Bronchial epithelial cell (primary cell): ENCODE results near the gene ZDHHC8. TPM values are rescaled to one million over a fixed set of nuclear protein-coding genes. Genes with fewer than 3 reads are reported as not detected.

Experiments
- DNase-seq: peaks from one replicate; pipeline ENCODE4 v3.0.0-alpha.2; 2010; ENCODE audit warnings: low read depth
- FAIRE-seq: peaks from 2 replicates; lab custom pipeline; 2011; peaks lifted over from hg19 to GRCh38; lab: Jason Lieb, UNC
- H3K27me3 ChIP-seq: 2 replicates; pipeline ENCODE4 v1.5.1; 2011; ENCODE audit warnings: low read length; ENCODE audit not compliant: control insufficient read depth, insufficient read depth
- H3K36me3 ChIP-seq: 2 replicates; pipeline ENCODE4 v1.5.1; 2011; ENCODE audit warnings: low read length; ENCODE audit not compliant: control insufficient read depth, insufficient read depth
- H3K4me3 ChIP-seq: 2 replicates; pipeline ENCODE4 v1.5.1; 2011; ENCODE audit warnings: mild to moderate bottlenecking, low read depth, low read length, control low read depth
- total RNA-seq: library from RNA; depleted of rRNA; stranded (reverse); fragments of >200 nt; gene quantifications from 2 replicates; pipeline ENCODE4 v1.2.1, GENCODE V29; 2014
- TF ChIP-seq, protein P1 (sequence below): IDR thresholded peaks from 2 replicates; pipeline ENCODE4 v1.5.1; 2011; ENCODE audit warnings: mild to moderate bottlenecking, moderate library complexity, low read length, control low read depth, inconsistent platforms; ENCODE audit not compliant: insufficient read depth, severe bottlenecking

ZDHHC8 gene, protein sequence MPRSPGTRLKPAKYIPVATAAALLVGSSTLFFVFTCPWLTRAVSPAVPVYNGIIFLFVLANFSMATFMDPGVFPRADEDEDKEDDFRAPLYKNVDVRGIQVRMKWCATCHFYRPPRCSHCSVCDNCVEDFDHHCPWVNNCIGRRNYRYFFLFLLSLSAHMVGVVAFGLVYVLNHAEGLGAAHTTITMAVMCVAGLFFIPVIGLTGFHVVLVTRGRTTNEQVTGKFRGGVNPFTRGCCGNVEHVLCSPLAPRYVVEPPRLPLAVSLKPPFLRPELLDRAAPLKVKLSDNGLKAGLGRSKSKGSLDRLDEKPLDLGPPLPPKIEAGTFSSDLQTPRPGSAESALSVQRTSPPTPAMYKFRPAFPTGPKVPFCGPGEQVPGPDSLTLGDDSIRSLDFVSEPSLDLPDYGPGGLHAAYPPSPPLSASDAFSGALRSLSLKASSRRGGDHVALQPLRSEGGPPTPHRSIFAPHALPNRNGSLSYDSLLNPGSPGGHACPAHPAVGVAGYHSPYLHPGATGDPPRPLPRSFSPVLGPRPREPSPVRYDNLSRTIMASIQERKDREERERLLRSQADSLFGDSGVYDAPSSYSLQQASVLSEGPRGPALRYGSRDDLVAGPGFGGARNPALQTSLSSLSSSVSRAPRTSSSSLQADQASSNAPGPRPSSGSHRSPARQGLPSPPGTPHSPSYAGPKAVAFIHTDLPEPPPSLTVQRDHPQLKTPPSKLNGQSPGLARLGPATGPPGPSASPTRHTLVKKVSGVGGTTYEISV
- total RNA-seq: 4.1 and 6.6 TPM in 2 replicates

DNA sequence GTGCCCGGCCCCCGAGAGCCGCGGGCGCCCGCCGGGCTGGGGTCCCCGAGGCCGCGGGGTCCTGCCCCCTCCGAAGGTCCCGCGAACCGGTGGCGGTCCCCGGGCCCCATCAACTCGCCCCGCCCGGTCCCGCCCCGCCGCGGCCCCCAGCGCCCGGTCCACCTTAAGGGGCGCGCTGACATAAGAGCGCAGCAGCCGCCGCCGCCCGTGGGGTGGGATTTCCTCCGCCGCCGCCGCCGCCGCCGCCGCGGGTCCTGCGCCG lies at the start of gene ZDHHC8:
Gene ZDHHC8 (plus strand): TSS at position 208 of the 262 bp plus-strand sequence. CDS start 144 bp downstream, outside the sequence.
- H3K36me3 ChIP-seq: peaks cover 4% of the 10 kb centered on the region
- FAIRE-seq: no peak

DNA sequence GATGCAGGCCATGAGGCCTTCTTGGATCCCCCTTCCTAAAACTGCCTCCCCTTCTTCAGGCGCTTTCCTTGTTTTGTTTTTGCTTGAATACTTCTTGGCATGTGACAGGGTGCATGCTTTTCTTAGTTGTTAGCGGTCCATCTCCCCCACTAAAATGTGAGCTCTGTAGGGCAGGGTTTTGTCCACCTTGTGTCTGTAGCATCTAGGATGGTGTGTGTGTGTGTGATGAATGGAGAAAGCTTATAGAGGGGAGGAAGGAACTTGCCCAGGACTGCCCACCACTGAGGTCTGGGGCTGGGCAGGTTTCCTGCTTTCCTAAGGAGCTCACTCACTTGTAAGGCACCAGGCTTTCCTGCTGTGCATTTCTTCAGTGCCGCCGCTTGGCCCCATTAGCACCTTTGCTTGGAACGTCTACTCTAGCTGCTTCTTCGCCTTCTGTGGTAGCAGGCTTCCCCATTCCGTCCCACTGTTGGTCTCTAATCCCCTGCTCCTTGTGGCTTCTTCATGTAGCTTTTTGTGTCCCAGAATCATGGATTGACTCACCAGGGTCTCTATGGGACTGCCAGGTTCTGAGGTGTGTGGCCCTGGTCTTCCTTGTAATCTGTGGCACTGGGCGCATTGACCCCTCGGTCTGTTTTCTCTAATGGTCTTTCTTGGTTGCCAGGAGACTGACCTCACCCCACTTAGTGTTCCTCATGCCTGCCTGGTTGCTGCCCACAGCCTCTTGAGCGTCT lies 48.3 kb upstream of the ZDHHC8 start:
- TF ChIP-seq, protein P1, sequence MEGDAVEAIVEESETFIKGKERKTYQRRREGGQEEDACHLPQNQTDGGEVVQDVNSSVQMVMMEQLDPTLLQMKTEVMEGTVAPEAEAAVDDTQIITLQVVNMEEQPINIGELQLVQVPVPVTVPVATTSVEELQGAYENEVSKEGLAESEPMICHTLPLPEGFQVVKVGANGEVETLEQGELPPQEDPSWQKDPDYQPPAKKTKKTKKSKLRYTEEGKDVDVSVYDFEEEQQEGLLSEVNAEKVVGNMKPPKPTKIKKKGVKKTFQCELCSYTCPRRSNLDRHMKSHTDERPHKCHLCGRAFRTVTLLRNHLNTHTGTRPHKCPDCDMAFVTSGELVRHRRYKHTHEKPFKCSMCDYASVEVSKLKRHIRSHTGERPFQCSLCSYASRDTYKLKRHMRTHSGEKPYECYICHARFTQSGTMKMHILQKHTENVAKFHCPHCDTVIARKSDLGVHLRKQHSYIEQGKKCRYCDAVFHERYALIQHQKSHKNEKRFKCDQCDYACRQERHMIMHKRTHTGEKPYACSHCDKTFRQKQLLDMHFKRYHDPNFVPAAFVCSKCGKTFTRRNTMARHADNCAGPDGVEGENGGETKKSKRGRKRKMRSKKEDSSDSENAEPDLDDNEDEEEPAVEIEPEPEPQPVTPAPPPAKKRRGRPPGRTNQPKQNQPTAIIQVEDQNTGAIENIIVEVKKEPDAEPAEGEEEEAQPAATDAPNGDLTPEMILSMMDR: no peak
- peaks cover 23% of the 10 kb centered on the region for H3K36me3 ChIP-seq
- no peaks in the 10 kb centered on the region for H3K27me3 ChIP-seq
- no peak for DNase-seq
- FAIRE-seq: no peak
- H3K4me3 ChIP-seq: no peak overlapping the region

More for the DNA sequence above, at the start of gene ZDHHC8:
- TF ChIP-seq, protein P1: no peak
- DNase-seq: no peak
- Histone ChIP-seq H3K27me3 (no peaks in the 10 kb centered on the region), H3K4me3 (peak within 1 kb of the TSS; percentile 75)

DNA sequence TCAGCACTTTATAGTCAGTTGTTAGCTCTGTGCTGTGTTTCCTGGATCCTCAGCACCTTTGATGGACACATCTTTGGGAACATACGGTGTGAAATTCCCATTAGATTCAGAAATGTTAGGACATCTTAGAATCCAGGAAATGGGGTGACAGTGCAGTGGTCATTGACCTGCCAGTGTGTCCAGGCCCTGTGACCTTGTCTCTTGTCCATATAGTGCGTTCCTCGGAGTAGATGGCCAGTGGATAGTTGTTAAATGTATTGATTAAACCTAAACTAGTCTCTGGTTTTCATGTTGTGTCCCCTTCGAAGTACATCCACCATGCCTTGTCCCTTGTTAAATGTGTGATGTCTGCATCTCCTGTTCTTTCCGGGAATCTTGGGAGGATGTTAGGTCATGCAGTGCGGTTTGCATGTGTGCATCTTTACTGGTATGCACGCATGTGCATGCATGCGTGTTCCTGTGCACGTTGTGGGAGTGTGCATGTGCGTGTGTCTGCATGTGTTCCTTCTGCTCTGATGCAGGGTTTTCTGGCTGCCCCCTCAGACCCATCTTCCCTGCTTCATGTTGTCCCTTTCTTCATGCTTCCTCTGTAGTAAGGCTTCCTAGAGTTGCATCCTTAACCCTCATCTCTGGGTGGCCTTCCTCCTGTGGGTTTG lies 47.6 kb upstream of the ZDHHC8 start:
- H3K36me3 ChIP-seq: peaks cover 26% of the 10 kb centered on the region
- FAIRE-seq (peak; percentile 7), DNase-seq (no peak)
- TF ChIP-seq, protein P1: no peak
- no peak overlapping the region for H3K4me3 ChIP-seq
- H3K27me3 ChIP-seq: no peaks in the 10 kb centered on the region

DNA sequence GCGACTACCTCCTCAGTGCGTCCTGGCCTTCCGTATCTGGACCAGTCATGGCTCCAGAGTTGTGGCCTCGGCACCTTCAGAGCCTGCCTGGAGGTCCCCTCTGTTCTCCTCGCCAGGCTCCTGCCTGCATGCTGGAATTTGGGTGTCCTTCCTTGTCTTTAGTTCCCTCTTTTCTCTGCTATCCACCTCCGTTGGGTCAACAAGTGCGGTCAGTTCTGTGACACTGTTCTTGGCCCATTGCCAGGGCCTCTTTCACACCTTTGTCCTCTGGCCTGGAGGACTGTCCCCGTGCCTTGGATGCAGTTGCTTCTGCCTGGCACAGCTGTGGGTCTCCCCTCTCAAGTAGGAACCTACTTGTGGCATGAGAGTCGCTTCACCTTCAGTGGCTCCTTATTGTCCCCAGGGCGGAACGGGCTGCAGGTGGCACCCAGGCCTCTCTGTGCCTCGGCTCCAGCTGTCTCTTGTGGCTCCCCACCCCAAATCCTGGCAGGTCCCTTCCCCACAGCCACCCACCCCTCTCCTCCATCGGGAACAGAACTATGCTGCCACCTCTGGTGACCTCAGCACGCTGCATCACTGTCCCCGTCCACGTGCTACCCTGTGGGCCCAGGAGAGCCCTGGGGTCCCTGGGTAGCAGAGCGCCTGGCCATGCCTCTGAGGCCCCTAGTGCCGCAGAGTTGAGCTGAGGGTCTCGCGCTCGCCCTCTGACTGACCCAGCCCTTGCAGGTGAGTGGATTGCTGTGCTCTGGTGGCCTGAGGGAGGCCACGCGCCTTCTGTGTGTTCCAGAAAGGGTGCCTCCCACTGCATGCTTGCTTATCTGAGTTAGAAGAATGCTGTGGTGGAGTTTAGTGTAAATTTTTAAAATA lies 46.8 kb upstream of the ZDHHC8 start:
- DNase-seq (peak; percentile 8), FAIRE-seq (no peak)
- Histone ChIP-seq H3K27me3 (no peaks in the 10 kb centered on the region), H3K36me3 (peaks cover 33% of the 10 kb centered on the region), H3K4me3 (no peak overlapping the region)
- TF ChIP-seq, protein P1: peak; percentile 59

DNA sequence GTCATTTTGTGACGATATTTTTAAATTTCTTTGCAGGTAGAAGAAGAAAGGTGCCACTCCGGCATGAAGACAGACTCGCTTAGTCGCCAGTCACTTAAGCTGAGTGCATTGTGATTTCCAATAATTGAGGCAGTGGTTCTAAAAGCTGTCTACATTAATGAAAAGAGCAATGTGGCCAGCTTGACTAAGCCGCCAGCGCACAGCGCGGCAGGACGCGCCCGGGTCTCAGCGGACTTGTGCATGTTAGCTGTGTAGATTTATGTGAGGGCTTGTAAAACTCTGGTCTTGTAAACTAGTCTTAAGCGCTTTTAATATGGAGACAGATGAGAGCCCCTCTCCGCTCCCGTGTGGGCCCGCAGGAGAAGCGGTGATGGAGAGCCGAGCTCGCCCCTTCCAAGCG lies 46.0 kb upstream of the ZDHHC8 start:
- peaks cover 41% of the 10 kb centered on the region for H3K36me3 ChIP-seq
- FAIRE-seq: no peak
- DNase-seq: no peak
- TF ChIP-seq, protein P1: no peak
- H3K4me3 ChIP-seq: no peak overlapping the region
- H3K27me3 ChIP-seq: no peaks in the 10 kb centered on the region
